ENCODE results near the gene XYLT2. TPM values are rescaled to one million over a fixed set of nuclear protein-coding genes. Genes with fewer than 3 reads are reported as not detected.

Gene XYLT2
- total and polyA plus RNA-seq, 9 of the 15 experiments (the other 6 are each of a cell fraction or from before 2014, with no cell fraction given), result 0.63 to 9.1 (median 4.3) TPM

GRCh38 chr17:50319306-50320004 lies 26.5 kb upstream of the XYLT2 start (continued):
- TF ChIP-seq NCOA6 (IDR thresholded peaks at IDR 0.05), result no peak
- no peak for TF ChIP-seq FOXM1 (IDR thresholded peaks at IDR 0.05; ENCODE audit: low read depth)
- no peak for TF ChIP-seq FOXM1 (CRISPR knock-in tag; IDR thresholded peaks at IDR 0.05; ENCODE audit: low read depth)
- TF ChIP-seq ZKSCAN3 (CRISPR knock-in tag; IDR thresholded peaks at IDR 0.05), result no peak
- TF ChIP-seq MCM3 (IDR thresholded peaks at IDR 0.05), result no peak
- TF ChIP-seq HDAC8 (tag; IDR thresholded peaks at IDR 0.05), result peak; percentile 97
- no peak for TF ChIP-seq ARID1B (IDR thresholded peaks at IDR 0.05)
- no peak for TF ChIP-seq THRAP3 (IDR thresholded peaks at IDR 0.05; ENCODE audit: borderline replicate concordance)
- peak; percentile 96 for TF ChIP-seq DMBX1 (CRISPR knock-in tag; IDR thresholded peaks at IDR 0.05; ENCODE audit: borderline replicate concordance)
- no peak for TF ChIP-seq ATF6 (CRISPR knock-in tag; IDR thresholded peaks at IDR 0.05)
- peak in 1 of 2 experiments; percentile 90; a peak in 2 of 4 replicates for TF ChIP-seq TEAD1 (CRISPR knock-in tag; IDR thresholded peaks at IDR 0.05)
- TF ChIP-seq SAFB2 (IDR thresholded peaks at IDR 0.05; ENCODE audit: borderline replicate concordance, low read depth, low read length, severe bottlenecking), result no peak
- TF ChIP-seq MNT (conservative IDR thresholded peaks at IDR 0.05), result no peak
- TF ChIP-seq ZNF134 (CRISPR knock-in tag; conservative IDR thresholded peaks at IDR 0.05), result peak; percentile 66; the same call in 1 of the 2 replicates
- TF ChIP-seq CLOCK (CRISPR knock-in tag; IDR thresholded peaks at IDR 0.05; ENCODE audit: borderline replicate concordance), result no peak
- no peak for TF ChIP-seq POLR2G (IDR thresholded peaks at IDR 0.05; ENCODE audit: low read depth, low read length)
- no peak for TF ChIP-seq ZNF143 (CRISPR knock-in tag; IDR thresholded peaks at IDR 0.05)
- TF ChIP-seq BMI1 (IDR thresholded peaks at IDR 0.05; ENCODE audit: low read length), result no peak
- no peak for TF ChIP-seq ZNF830 (CRISPR knock-in tag; IDR thresholded peaks at IDR 0.05)
- TF ChIP-seq BCOR (IDR thresholded peaks at IDR 0.05), result no peak
- TF ChIP-seq DEAF1 (CRISPR knock-in tag; IDR thresholded peaks at IDR 0.05), result no peak

Measured in K562 (cell line).